ENCODE results near the gene MACROD2. TPM values are rescaled to one million over a fixed set of nuclear protein-coding genes. Genes with fewer than 3 reads are reported as not detected.

MACROD2 gene
- polyA plus RNA-seq, 1 donor from 2014 or later: 23.2 TPM

- H4K20me1 ChIP-seq (ENCODE audit: insufficient read depth): no peaks in the 10 kb centered on the region
- no peak overlapping the region for H3K27ac ChIP-seq (ENCODE audit: low read length)
- H3F3A ChIP-seq (ENCODE audit: insufficient read depth, low read length, poor library complexity, severe bottlenecking): no peaks in the 10 kb centered on the region
- no peak overlapping the region for H2AFZ ChIP-seq (ENCODE audit: low read depth, low read length)
- no peaks in the 10 kb centered on the region for H3K9me3 ChIP-seq (ENCODE audit: low read length)
- no peak overlapping the region for H3K4me2 ChIP-seq (ENCODE audit: low read length)
- TF ChIP-seq EZH2 (IDR thresholded peaks at IDR 0.05; ENCODE audit: borderline replicate concordance, insufficient read depth, low read length, poor library complexity, severe bottlenecking) (no peak), POLR2AphosphoS5 (IDR thresholded peaks at IDR 0.05) (no peak), RAD21 (conservative IDR thresholded peaks at IDR 0.05) (no peak), MXI1 (conservative IDR thresholded peaks at IDR 0.05; ENCODE audit: poor library complexity, severe bottlenecking) (no peak), TAF1 (IDR thresholded peaks at IDR 0.05; ENCODE audit: low read depth) (no peak)
- TF ChIP-seq, protein P1, sequence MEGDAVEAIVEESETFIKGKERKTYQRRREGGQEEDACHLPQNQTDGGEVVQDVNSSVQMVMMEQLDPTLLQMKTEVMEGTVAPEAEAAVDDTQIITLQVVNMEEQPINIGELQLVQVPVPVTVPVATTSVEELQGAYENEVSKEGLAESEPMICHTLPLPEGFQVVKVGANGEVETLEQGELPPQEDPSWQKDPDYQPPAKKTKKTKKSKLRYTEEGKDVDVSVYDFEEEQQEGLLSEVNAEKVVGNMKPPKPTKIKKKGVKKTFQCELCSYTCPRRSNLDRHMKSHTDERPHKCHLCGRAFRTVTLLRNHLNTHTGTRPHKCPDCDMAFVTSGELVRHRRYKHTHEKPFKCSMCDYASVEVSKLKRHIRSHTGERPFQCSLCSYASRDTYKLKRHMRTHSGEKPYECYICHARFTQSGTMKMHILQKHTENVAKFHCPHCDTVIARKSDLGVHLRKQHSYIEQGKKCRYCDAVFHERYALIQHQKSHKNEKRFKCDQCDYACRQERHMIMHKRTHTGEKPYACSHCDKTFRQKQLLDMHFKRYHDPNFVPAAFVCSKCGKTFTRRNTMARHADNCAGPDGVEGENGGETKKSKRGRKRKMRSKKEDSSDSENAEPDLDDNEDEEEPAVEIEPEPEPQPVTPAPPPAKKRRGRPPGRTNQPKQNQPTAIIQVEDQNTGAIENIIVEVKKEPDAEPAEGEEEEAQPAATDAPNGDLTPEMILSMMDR (IDR thresholded peaks at IDR 0.05; ENCODE audit: poor library complexity, severe bottlenecking): no peak
- no peaks in the 10 kb centered on the region for H3K9me2 ChIP-seq (ENCODE audit: insufficient read depth, low read length)
- no peak overlapping the region for H3K9ac ChIP-seq (ENCODE audit: low read length)
- no peaks in the 10 kb centered on the region for H3K27me3 ChIP-seq (ENCODE audit: insufficient read depth, low read depth, low read length)
- H3K4me3 ChIP-seq (ENCODE audit: low read length): no peak overlapping the region
- no peaks in the 10 kb centered on the region for H3K79me2 ChIP-seq (replicated peaks; ENCODE audit: insufficient read depth, low read length)
- no peaks in the 10 kb centered on the region for H3K36me3 ChIP-seq (ENCODE audit: insufficient read depth, low read length)
Observed at GRCh38 chr20:14470231-14470899, 475.0 kb downstream of the MACROD2 start.

DNA sequence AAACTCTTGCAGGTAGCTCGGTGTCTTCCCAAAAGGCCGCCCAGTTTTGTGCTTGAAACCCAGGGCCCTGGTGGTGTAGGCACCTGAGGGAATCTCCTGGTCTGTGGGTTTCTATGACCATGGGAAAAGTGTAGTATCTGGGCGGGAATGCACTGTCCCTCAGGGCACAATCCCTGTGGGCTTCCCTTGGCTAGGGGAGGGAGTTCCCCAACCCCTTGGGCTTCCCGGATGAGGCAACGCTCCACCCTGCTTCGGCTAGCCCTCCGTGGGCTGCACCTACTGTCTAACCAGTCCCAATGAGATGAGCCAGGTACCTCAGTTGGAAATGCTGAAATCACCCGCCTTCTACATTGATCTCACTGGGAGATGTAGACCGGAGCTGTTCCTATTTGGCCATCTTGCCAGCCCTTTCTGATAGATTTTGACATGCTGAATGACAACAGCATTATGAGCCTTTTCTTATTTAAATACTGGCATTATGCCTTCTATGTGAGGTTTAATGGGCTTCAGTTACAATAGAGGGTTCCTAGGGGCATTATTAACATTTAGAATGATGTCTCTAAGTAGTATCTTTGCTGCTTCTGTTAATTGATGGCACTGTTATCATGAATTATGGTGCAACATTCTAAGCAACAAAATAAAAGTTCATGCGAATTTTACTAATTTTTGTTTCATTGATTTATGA is 475.8 kb downstream of the MACROD2 start:
- no peaks in the 10 kb centered on the region for H3K9me3 ChIP-seq (ENCODE audit: low read length)
- H4K20me1 ChIP-seq (ENCODE audit: insufficient read depth): no peaks in the 10 kb centered on the region
- H3K36me3 ChIP-seq (ENCODE audit: insufficient read depth, low read length): no peaks in the 10 kb centered on the region
- no peak overlapping the region for H3K4me3 ChIP-seq (ENCODE audit: low read length)
- H2AFZ ChIP-seq (ENCODE audit: low read depth, low read length): no peak overlapping the region
- H3K9me2 ChIP-seq (ENCODE audit: insufficient read depth, low read length): no peaks in the 10 kb centered on the region
- TF ChIP-seq EZH2 (IDR thresholded peaks at IDR 0.05; ENCODE audit: borderline replicate concordance, insufficient read depth, low read length, poor library complexity, severe bottlenecking) (no peak), RAD21 (conservative IDR thresholded peaks at IDR 0.05) (no peak), EP300 (conservative IDR thresholded peaks at IDR 0.05; ENCODE audit: poor library complexity, severe bottlenecking) (no peak), MXI1 (conservative IDR thresholded peaks at IDR 0.05; ENCODE audit: poor library complexity, severe bottlenecking) (no peak), POLR2AphosphoS5 (IDR thresholded peaks at IDR 0.05) (no peak), SMC3 (conservative IDR thresholded peaks at IDR 0.05; ENCODE audit: poor library complexity) (no peak), TAF1 (IDR thresholded peaks at IDR 0.05; ENCODE audit: low read depth) (no peak)
- TF ChIP-seq, protein P2, sequence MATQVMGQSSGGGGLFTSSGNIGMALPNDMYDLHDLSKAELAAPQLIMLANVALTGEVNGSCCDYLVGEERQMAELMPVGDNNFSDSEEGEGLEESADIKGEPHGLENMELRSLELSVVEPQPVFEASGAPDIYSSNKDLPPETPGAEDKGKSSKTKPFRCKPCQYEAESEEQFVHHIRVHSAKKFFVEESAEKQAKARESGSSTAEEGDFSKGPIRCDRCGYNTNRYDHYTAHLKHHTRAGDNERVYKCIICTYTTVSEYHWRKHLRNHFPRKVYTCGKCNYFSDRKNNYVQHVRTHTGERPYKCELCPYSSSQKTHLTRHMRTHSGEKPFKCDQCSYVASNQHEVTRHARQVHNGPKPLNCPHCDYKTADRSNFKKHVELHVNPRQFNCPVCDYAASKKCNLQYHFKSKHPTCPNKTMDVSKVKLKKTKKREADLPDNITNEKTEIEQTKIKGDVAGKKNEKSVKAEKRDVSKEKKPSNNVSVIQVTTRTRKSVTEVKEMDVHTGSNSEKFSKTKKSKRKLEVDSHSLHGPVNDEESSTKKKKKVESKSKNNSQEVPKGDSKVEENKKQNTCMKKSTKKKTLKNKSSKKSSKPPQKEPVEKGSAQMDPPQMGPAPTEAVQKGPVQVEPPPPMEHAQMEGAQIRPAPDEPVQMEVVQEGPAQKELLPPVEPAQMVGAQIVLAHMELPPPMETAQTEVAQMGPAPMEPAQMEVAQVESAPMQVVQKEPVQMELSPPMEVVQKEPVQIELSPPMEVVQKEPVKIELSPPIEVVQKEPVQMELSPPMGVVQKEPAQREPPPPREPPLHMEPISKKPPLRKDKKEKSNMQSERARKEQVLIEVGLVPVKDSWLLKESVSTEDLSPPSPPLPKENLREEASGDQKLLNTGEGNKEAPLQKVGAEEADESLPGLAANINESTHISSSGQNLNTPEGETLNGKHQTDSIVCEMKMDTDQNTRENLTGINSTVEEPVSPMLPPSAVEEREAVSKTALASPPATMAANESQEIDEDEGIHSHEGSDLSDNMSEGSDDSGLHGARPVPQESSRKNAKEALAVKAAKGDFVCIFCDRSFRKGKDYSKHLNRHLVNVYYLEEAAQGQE (IDR thresholded peaks at IDR 0.05; ENCODE audit: borderline replicate concordance): no peak
- TF ChIP-seq, protein P1 (IDR thresholded peaks at IDR 0.05; ENCODE audit: poor library complexity, severe bottlenecking): no peak
- no peak overlapping the region for H3K9ac ChIP-seq (ENCODE audit: low read length)
- H3K79me2 ChIP-seq (replicated peaks; ENCODE audit: insufficient read depth, low read length): no peaks in the 10 kb centered on the region
- H3K27me3 ChIP-seq (ENCODE audit: insufficient read depth, low read depth, low read length): no peaks in the 10 kb centered on the region
- H3K4me2 ChIP-seq (ENCODE audit: low read length): no peak overlapping the region
- H3F3A ChIP-seq (ENCODE audit: insufficient read depth, low read length, poor library complexity, severe bottlenecking): no peaks in the 10 kb centered on the region
- no peak overlapping the region for H3K27ac ChIP-seq (ENCODE audit: low read length)
